Endothelial cell of umbilical vein (primary cell): ENCODE measurements around the gene LUZP2. TPM values are rescaled to one million over a fixed set of nuclear protein-coding genes. Genes with fewer than 3 reads are reported as not detected.

Experiments used
- BruUV-seq: library from RNA; stranded (reverse); fragments of 400-500 nt; replicated peaks from 2 replicates; lab custom pipeline; 2021; lab: Mats Ljungman, UMichigan
- CTCF ChIA-PET: fragments of 300-600, 350-600 bp; sonication (Branson Sonifier 250); formaldehyde crosslinking; loops from one replicate; lab custom pipeline; 2021; ENCODE audit warnings: antibody characterized with exemption, inconsistent platforms; lab: Charles Lee
- POLR2A ChIA-PET: fragments of 300-600, 350-600 bp; sonication (Branson Sonifier 250); formaldehyde crosslinking; loops from one replicate; lab custom pipeline; 2021; ENCODE audit warnings: antibody characterized with exemption, inconsistent platforms; lab: Charles Lee
- DNase-seq: peaks from one replicate; pipeline ENCODE4 v3.0.0-alpha.2; 2011; ENCODE audit warnings: low read depth, low spot score
- FAIRE-seq: peaks from 2 replicates; lab custom pipeline; 2011; peaks lifted over from hg19 to GRCh38; lab: Jason Lieb, UNC
- H2AFZ ChIP-seq: 2 replicates; pipeline ENCODE4 v1.6.0; 2012; ENCODE audit warnings: low read depth, low read length, control low read depth, inconsistent platforms
- H3K27ac ChIP-seq: 2 replicates; pipeline ENCODE4 v1.5.1; 2011; ENCODE audit warnings: low read depth, mild to moderate bottlenecking, control low read depth, low read length, moderate library complexity; ENCODE audit not compliant: insufficient read depth
- H3K27me3 ChIP-seq, 2 experiments: 2 replicates each; pipeline versions ENCODE4 v1.6.0 to v1.6.1; 2011; ENCODE audit warnings: low read length in 2 of 2, mixed read lengths in 1 of 2; ENCODE audit not compliant: control insufficient read depth in 2 of 2, insufficient read depth in 2 of 2
- H3K36me3 ChIP-seq, 2 experiments: 2 replicates in 1 of 2; 3 replicates in 1 of 2; pipeline ENCODE4 v1.5.1; 2011; ENCODE audit warnings: low read length in 2 of 2, mild to moderate bottlenecking in 1 of 2, moderate library complexity in 1 of 2; ENCODE audit not compliant: control insufficient read depth in 2 of 2, insufficient read depth in 2 of 2; ENCODE audit errors: extremely low read depth in 1 of 2
- H3K4me1 ChIP-seq: 3 replicates; pipeline ENCODE4 v1.5.1; 2011; ENCODE audit warnings: mild to moderate bottlenecking, low read length; ENCODE audit not compliant: control insufficient read depth, insufficient read depth; ENCODE audit errors: extremely low read depth
- H3K4me2 ChIP-seq: 2 replicates; pipeline ENCODE4 v1.6.1; 2011; ENCODE audit warnings: low read length, control low read depth, mixed read lengths; ENCODE audit not compliant: insufficient read depth
- H3K4me3 ChIP-seq, 3 experiments: fragments of 200-600 bp in 1 of 3; sonication (generic), shearing (Covaris generic) in 1 of 3; replicated peaks in 1 of 3; 2 replicates each; pipeline ENCODE4 v1.5.1; 2011 to 2016; ENCODE audit warnings: control low read depth in 3 of 3, low read length in 3 of 3, mild to moderate bottlenecking in 2 of 3, inconsistent platforms in 1 of 3, low read depth in 1 of 3, moderate library complexity in 1 of 3; ENCODE audit not compliant: insufficient read depth in 1 of 3
- H3K79me2 ChIP-seq: 2 replicates; pipeline ENCODE4 v1.6.0; 2012; ENCODE audit warnings: low read length, inconsistent platforms; ENCODE audit not compliant: control insufficient read depth, insufficient read depth
- H3K9ac ChIP-seq: replicated peaks from 2 replicates; pipeline ENCODE3; 2011; ENCODE audit warnings: low read length, control low read depth; ENCODE audit not compliant: insufficient read depth; ENCODE audit errors: extremely low read depth
- H3K9me1 ChIP-seq: replicated peaks from 3 replicates; pipeline ENCODE4 v1.6.0; 2011; ENCODE audit warnings: mild to moderate bottlenecking, low read length; ENCODE audit not compliant: control insufficient read depth, insufficient read depth; ENCODE audit errors: extremely low read depth
- H3K9me3 ChIP-seq: replicated peaks from 2 replicates; pipeline ENCODE4 v1.5.1; 2012; ENCODE audit warnings: low read length, inconsistent platforms; ENCODE audit not compliant: control insufficient read depth, insufficient read depth
- H4K20me1 ChIP-seq: replicated peaks from 2 replicates; pipeline ENCODE3; 2011; ENCODE audit warnings: mild to moderate bottlenecking, low read length; ENCODE audit not compliant: control insufficient read depth, insufficient read depth; ENCODE audit errors: extremely low read depth
- EZH2 ChIP-seq: IDR thresholded peaks from 2 replicates; pipeline ENCODE4 v1.6.1; 2012; ENCODE audit warnings: borderline replicate concordance, low read depth, mild to moderate bottlenecking, moderate library complexity, low read length, inconsistent platforms; ENCODE audit not compliant: severe bottlenecking
- FOS ChIP-seq: IDR thresholded peaks from 2 replicates; pipeline ENCODE4 v1.6.1; 2011; ENCODE audit warnings: mild to moderate bottlenecking, low read length, moderate library complexity, borderline replicate concordance; ENCODE audit not compliant: insufficient read depth
- GATA2 ChIP-seq: IDR thresholded peaks from 2 replicates; pipeline ENCODE4 v1.7.0; 2011; ENCODE audit warnings: low read depth, mild to moderate bottlenecking, moderate library complexity, mixed read lengths, low read length; ENCODE audit not compliant: insufficient read length, insufficient read depth
- JUN ChIP-seq: IDR thresholded peaks from 2 replicates; pipeline ENCODE4 v1.6.1; 2011; ENCODE audit warnings: borderline replicate concordance, low read depth; ENCODE audit not compliant: insufficient read length, insufficient read depth
- MAX ChIP-seq: IDR thresholded peaks from 2 replicates; pipeline ENCODE4 v1.6.1; 2011; ENCODE audit not compliant: insufficient read depth, insufficient read length
- MYC ChIP-seq: IDR thresholded peaks from one replicate; pipeline ENCODE4 v1.6.1; 2011; ENCODE audit warnings: mild to moderate bottlenecking, low read depth, low read length
- POLR2A ChIP-seq: IDR thresholded peaks from 2 replicates; pipeline ENCODE4 v1.6.1; 2012; ENCODE audit warnings: low read depth, mild to moderate bottlenecking, control low read depth, low read length
- POLR2AphosphoS5 ChIP-seq: IDR thresholded peaks from 2 replicates; pipeline ENCODE4 v1.6.1; 2012; ENCODE audit warnings: low read depth, mild to moderate bottlenecking, control low read depth, low read length, moderate library complexity; ENCODE audit not compliant: insufficient read depth
- dilution Hi-C: fragments of 300-500 bp; cut with MboI; formaldehyde crosslinking; loops from one replicate; pipeline ENCODE4 v1.15.0; 2019; ENCODE audit warnings: low sequenced_read_pairs; ENCODE audit not compliant: extremely low pct_ligation_motif_present
- intact Hi-C: fragments of 100-400 bp; cut with micrococcal nuclease; formaldehyde crosslinking; loops from one replicate; pipeline ENCODE4 v1.10.0; 2022
- polyA plus RNA-seq, 4 experiments: library from polyadenylated mRNA; depleted of rRNA in 3 of 4; stranded (reverse) in 3 of 4; unstranded in 1 of 4; fragments of >200 nt; gene quantifications; 2 replicates each; pipeline versions ENCODE4 v1.2.1 to v1.2.3, GENCODE V29; 2011 to 2012; ENCODE audit warnings: missing spikeins in 1 of 4
- total RNA-seq: library from RNA; stranded (reverse); gene quantifications from 2 replicates; pipeline ENCODE4 v1.2.3, GENCODE V29; 2021
- TF ChIP-seq, protein P1 (sequence below), 2 donors: IDR thresholded peaks; 1 replicate in 1 of 2; 2 replicates in 1 of 2; pipeline ENCODE4 v1.5.1; 2011; ENCODE audit warnings: low read length in 2 of 2, mild to moderate bottlenecking in 2 of 2, moderate library complexity in 2 of 2, control low read depth in 1 of 2, inconsistent platforms in 1 of 2, low read depth in 1 of 2; ENCODE audit not compliant: insufficient read depth in 1 of 2; ENCODE audit errors: extremely low read depth in 1 of 2

Gene LUZP2
- total and polyA plus RNA-seq, 2 donors (not counting 3 experiments of a cell fraction or from before 2014, with no cell fraction given) = 0.07 TPM; not detected in 1

DNA sequence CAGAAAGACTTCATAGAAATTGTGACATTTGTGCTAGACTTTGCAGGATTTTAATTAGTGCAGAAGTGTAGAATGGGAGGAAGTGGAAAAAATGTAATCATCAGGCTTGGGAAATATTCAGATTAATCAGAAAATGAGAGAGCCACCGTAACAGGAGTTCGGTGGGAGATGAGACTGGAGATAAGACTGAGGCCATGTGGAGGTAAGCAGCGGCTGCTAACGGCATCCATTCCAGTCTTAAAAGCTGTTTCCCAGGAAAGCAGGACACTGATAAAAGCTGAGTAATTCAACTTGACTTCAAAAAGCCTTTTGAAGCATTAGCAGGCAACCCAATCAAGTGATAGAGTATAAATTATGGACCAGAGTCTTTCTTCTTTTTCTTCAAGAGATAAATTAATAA, 369.9 kb downstream of the LUZP2 start:
- DNase-seq (no peak), FAIRE-seq (no peak)
- no peaks in the 10 kb centered on the region for H3K36me3 ChIP-seq
- H2AFZ ChIP-seq = no peak overlapping the region
- no peak overlapping the region for H3K4me2 ChIP-seq
- TF ChIP-seq POLR2A = no peak
- no peak for TF ChIP-seq POLR2AphosphoS5
- TF ChIP-seq, protein P1, sequence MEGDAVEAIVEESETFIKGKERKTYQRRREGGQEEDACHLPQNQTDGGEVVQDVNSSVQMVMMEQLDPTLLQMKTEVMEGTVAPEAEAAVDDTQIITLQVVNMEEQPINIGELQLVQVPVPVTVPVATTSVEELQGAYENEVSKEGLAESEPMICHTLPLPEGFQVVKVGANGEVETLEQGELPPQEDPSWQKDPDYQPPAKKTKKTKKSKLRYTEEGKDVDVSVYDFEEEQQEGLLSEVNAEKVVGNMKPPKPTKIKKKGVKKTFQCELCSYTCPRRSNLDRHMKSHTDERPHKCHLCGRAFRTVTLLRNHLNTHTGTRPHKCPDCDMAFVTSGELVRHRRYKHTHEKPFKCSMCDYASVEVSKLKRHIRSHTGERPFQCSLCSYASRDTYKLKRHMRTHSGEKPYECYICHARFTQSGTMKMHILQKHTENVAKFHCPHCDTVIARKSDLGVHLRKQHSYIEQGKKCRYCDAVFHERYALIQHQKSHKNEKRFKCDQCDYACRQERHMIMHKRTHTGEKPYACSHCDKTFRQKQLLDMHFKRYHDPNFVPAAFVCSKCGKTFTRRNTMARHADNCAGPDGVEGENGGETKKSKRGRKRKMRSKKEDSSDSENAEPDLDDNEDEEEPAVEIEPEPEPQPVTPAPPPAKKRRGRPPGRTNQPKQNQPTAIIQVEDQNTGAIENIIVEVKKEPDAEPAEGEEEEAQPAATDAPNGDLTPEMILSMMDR (IDR thresholded peaks at IDR 0.05; ENCODE audit: extremely low read depth in 1 of 2, insufficient read depth in 1 of 2, low read depth in 1 of 2, low read length in 2 of 2) = no peak
- no peak for TF ChIP-seq JUN
- TF ChIP-seq MAX = no peak
- TF ChIP-seq EZH2 = no peak
- no peaks in the 10 kb centered on the region for H3K79me2 ChIP-seq
- ChIA-PET POLR2A (no interaction called here), CTCF (no interaction called here)
- dilution Hi-C loops (no loop called here), intact Hi-C loops (no loop called here)
- no TSS peak for BruUV-seq
- H3K27me3 ChIP-seq = no peaks in the 10 kb centered on the region
- H3K9me1 ChIP-seq = no peaks in the 10 kb centered on the region
- no peak overlapping the region for H3K27ac ChIP-seq
- no peak overlapping the region for H3K9ac ChIP-seq
- no peaks in the 10 kb centered on the region for H3K9me3 ChIP-seq
- H4K20me1 ChIP-seq = no peaks in the 10 kb centered on the region
- H3K4me3 ChIP-seq = no peak overlapping the region
- no peaks in the 10 kb centered on the region for H3K4me1 ChIP-seq

- Histone ChIP-seq H3K9me3 (no peaks in the 10 kb centered on the region), H3K4me2 (no peak overlapping the region), H3K27me3 (no peaks in the 10 kb centered on the region), H3K36me3 (no peaks in the 10 kb centered on the region), H3K27ac (no peak overlapping the region), H3K9ac (no peak overlapping the region), H3K79me2 (no peaks in the 10 kb centered on the region), H2AFZ (no peak overlapping the region), H3K4me1 (no peaks in the 10 kb centered on the region), H3K9me1 (no peaks in the 10 kb centered on the region), H3K4me3 (no peak overlapping the region), H4K20me1 (no peaks in the 10 kb centered on the region)
- intact Hi-C loops = no loop called here
- FAIRE-seq = no peak
- TF ChIP-seq GATA2 = no peak
- TF ChIP-seq JUN = no peak
- TF ChIP-seq FOS = no peak
- TF ChIP-seq POLR2A = no peak
- TF ChIP-seq MAX = no peak
- no peak for TF ChIP-seq MYC
- TF ChIP-seq EZH2 = no peak
- TF ChIP-seq, protein P1 (IDR thresholded peaks at IDR 0.05; ENCODE audit: extremely low read depth in 1 of 2, insufficient read depth in 1 of 2, low read depth in 1 of 2, low read length in 2 of 2) = no peak
- no peak for TF ChIP-seq POLR2AphosphoS5
- dilution Hi-C loops = no loop called here
- POLR2A ChIA-PET = no interaction called here
- no TSS peak for BruUV-seq
- DNase-seq = no peak
- CTCF ChIA-PET = no interaction called here
These were observed 373.2 kb downstream of the LUZP2 start for GRCh38 chr11:24870048-24870447.
